GM21515 (cell line): ENCODE data around the gene NUDCD3.

ENCODE experiments used
- ATAC-seq: cut with Tn5 transposase; IDR thresholded peaks from one replicate; pipeline ENCODE4 v1.9.1; 2021; ENCODE audit not compliant: unreplicated experiment

The NUDCD3 gene

GRCh38 chr7:44482502-44483485, 7.7 kb downstream of the NUDCD3 start:
- ATAC-seq = no peak

- no peak for ATAC-seq
Measured at GRCh38 chr7:44477938-44478337, 12.5 kb downstream of the NUDCD3 start.

GRCh38 chr7:44477063-44477830, 13.2 kb downstream of the NUDCD3 start:
- peak; percentile 66 for ATAC-seq

DNA sequence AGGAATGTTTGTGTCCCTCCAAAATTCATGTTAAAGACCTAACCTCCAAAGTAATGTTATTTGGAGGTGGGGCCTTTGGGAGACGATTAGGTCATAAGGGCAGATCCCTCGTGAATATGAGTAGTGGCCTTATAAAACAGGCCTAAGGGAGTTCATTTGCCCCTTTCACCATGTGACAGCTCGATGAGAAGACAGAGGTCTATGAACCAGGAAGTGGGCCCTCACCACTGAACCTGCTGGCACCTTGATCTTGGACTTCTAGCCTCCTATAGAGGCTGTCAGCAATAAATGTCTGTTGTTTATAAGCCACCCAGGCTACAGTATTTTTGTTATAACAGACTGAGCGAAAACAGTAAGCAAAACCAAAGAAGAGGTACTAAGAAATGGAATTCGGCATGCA, 14.1 kb downstream of the NUDCD3 start:
- no peak for ATAC-seq

GRCh38 chr7:44473295-44473694, 17.2 kb downstream of the NUDCD3 start:
- no peak for ATAC-seq

GRCh38 chr7:44472843-44473242, 17.6 kb downstream of the NUDCD3 start:
- ATAC-seq = no peak

DNA sequence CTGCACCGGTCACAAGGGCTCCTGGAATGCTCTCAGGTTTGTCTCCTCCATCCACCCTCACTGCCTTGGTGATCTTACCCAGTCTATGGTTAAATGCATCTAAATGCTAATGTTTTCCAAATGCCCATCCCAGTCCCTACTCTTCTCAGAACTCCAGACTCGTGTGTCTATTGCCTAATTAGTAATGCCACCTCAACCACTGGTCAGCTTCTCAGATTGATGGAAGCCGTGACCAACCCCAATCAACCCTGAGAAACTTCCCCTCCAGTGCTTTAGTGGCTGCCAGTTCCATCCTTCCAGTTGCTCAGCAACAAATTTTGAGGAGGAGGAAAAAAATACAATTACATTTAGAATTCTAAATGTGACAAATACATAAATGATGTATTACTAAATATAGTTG, 18.6 kb downstream of the NUDCD3 start:
- ATAC-seq = no peak

DNA sequence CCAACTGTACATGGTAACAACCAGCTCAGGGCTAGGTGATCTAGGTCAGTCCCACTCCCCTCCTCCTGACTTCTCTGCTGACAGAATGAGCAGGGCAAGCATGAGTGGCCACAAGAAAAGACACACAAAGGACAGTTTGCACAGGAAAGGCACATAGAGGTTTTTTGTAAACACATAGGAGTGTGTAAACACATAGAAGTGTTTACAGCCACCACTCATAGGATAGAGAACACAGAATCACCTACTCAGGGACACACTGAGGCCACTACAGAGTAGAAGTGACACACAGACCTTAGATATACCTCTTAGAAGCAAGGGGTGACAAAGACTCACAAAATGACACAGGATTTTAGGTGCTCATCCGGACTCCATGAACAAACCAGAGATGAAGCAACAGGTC, 19.0 kb downstream of the NUDCD3 start:
- ATAC-seq = no peak

DNA sequence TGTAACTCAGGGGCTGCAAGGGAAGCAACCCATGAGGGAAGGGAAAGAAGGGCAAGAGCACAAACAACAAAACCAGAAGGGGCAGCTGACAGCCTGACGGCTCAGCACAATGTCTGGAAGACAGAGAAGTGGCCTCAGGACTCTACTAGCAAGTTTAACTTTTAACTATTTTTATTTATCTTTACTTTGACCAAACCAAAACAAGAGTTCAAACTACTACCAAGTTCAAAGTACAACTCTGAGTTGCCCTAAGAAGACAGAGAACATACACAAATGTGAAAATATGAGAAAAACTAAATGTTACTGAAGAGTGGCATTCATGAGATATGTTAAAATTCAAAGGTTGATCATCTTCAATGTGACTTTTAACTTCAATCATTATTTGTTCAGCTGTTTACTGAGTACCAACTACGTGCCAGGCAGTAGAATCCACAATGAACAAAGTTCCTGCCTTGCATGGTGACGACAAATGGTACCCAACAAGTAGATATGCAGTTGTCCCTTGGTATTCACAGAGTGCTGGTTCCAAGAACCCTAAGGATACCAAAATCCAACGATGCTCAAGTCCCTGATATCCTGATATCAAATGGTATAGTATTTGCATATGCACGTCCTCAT, 19.7 kb downstream of the NUDCD3 start:
- no peak for ATAC-seq

DNA sequence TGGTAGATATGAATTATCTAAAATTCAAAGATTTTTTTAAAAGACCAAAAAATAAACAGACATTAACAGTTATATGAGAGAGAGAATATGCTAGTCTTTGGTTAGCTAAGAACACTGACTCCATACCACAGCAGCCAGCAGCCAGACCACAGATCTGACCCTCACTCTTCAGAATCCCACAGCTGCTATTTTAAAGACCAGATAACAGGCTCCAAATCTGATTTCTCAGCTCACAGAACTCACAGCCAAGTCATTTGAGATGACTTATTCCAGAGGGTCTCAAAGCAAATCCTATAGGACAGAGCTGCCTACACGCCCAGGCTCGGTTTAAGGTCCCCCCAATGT, 20.4 kb downstream of the NUDCD3 start:
- ATAC-seq = no peak

- no peak for ATAC-seq
Measured at GRCh38 chr7:44469461-44470134, 20.9 kb downstream of the NUDCD3 start.

- no peak for ATAC-seq
Measured at GRCh38 chr7:44467217-44467548, 23.3 kb downstream of the NUDCD3 start.

DNA sequence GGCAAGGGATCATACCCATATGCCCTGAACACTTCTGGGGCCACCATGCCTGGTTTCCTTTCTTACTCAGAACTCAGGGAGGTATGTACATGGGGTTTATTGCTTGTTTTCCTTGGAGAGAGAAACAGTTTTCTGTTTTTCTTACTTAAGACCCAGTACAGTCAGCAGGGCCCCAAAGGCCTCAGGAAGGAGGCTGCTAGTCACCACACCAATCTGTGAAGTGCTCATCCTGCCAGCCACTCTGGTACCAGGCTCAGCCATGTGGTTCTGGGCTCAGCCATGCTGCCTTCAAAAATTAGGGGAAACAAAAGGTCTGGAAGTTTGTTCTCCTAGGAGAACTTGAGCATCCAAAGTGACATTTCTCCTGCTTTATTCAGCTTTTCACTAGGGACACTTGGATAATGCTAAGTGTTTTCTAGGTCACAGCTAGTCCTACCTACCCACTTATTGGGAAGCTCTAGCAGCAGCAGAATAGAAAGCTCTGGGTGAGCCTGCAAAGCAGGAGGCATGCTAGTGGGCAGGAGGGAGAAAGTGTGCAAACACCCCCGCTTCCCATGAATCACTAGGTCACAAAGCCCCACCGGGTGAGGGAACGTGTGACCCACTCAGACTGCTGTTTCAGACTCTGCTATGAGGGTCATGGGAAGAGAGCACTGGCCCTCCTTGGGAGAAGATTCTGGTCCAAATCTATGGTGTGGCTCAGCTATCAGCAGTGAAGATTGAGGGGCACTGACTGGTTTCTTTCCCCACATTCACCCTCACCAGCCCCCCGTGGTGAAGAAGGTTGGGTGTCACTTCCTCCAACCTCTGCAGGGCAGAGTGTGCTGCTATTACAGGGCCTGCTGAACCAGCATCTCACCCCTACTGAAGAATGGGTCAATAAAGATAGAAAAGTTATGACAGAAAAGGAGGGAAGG, 23.9 kb downstream of the NUDCD3 start:
- no peak for ATAC-seq

GRCh38 chr7:44465490-44465889, 25.0 kb downstream of the NUDCD3 start:
- no peak for ATAC-seq

- ATAC-seq = no peak
Measured at GRCh38 chr7:44463169-44463808, 27.2 kb downstream of the NUDCD3 start.

GRCh38 chr7:44461387-44461786, 29.1 kb downstream of the NUDCD3 start:
- ATAC-seq = no peak

GRCh38 chr7:44460325-44460724, 30.1 kb downstream of the NUDCD3 start:
- peak; percentile 96 for ATAC-seq

- no peak for ATAC-seq
Measured at GRCh38 chr7:44455155-44455554, 35.3 kb downstream of the NUDCD3 start.

DNA sequence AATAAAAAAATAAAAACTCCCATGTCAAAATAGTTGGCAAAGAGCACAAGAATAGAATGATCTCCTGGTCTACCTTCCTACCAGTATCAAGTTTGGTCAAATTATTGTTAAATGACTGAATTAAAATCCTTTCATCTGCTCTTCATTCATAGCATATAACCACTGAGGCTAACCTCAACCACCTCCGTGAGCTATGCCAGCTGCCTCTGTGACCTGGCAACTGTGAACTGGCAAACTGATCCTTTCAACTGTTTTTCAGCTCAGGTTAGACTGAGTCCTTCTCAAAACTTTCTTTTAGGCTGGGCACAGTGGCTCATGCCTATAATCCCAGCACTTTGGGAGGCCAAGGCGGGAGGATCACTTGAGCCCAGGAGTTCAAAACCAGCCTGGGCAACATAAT, 36.1 kb downstream of the NUDCD3 start:
- ATAC-seq = no peak

GRCh38 chr7:44451123-44451522, 39.3 kb downstream of the NUDCD3 start:
- ATAC-seq = no peak
